Measurements from ENCODE around the gene ITPK1.

ITPK1 gene

GRCh38 chr14:93095742-93096510 is 19.8 kb downstream of the ITPK1 start:
- ATAC-seq = no peak
- no peak for TF ChIP-seq SNAI2 (CRISPR knock-in tag; IDR thresholded peaks at IDR 0.05)
- peak; percentile 61 for TF ChIP-seq TSHZ2 (CRISPR knock-in tag; IDR thresholded peaks at IDR 0.05)

- ATAC-seq = no peak
- TF ChIP-seq ZNF8 (CRISPR knock-in tag; IDR thresholded peaks at IDR 0.05) = no peak
- no peak for TF ChIP-seq ISL1 (CRISPR knock-in tag; IDR thresholded peaks at IDR 0.05)
- no peak for TF ChIP-seq POU6F1 (CRISPR knock-in tag; IDR thresholded peaks at IDR 0.05; ENCODE audit: borderline replicate concordance, low read depth)
- no peak for TF ChIP-seq GLIS3 (CRISPR knock-in tag; IDR thresholded peaks at IDR 0.05)
- no peak for TF ChIP-seq CSRNP3 (CRISPR knock-in tag; IDR thresholded peaks at IDR 0.05)
- no peak for TF ChIP-seq RARB (CRISPR knock-in tag; IDR thresholded peaks at IDR 0.05)
- TF ChIP-seq ZC3H10 (CRISPR knock-in tag; IDR thresholded peaks at IDR 0.05) = no peak
- no peak for TF ChIP-seq TCF4 (CRISPR knock-in tag; IDR thresholded peaks at IDR 0.05; ENCODE audit: borderline replicate concordance)
- TF ChIP-seq ZNF70 (CRISPR knock-in tag; IDR thresholded peaks at IDR 0.05) = no peak
- no peak for TF ChIP-seq ZFP3 (CRISPR knock-in tag; IDR thresholded peaks at IDR 0.05)
- no peak for TF ChIP-seq BACH2 (CRISPR knock-in tag; IDR thresholded peaks at IDR 0.05; ENCODE audit: borderline replicate concordance)
- no peak for TF ChIP-seq ZNF565 (CRISPR knock-in tag; conservative IDR thresholded peaks at IDR 0.05; ENCODE audit: low read depth)
- no peak for TF ChIP-seq ARNTL (CRISPR knock-in tag; IDR thresholded peaks at IDR 0.05; ENCODE audit: borderline replicate concordance, low read depth)
- no peak for TF ChIP-seq CREB5 (CRISPR knock-in tag; IDR thresholded peaks at IDR 0.05; ENCODE audit: low read depth)
- no peak for TF ChIP-seq OSR1 (CRISPR knock-in tag; IDR thresholded peaks at IDR 0.05)
- no peak for TF ChIP-seq ESRRG (CRISPR knock-in tag; IDR thresholded peaks at IDR 0.05)
Measured at GRCh38 chr14:93094121-93094918, 21.4 kb downstream of the ITPK1 start.

- no peak for ATAC-seq
- no peak for TF ChIP-seq ZNF565 (CRISPR knock-in tag; conservative IDR thresholded peaks at IDR 0.05; ENCODE audit: low read depth)
- TF ChIP-seq ESRRG (CRISPR knock-in tag; IDR thresholded peaks at IDR 0.05) = no peak
- TF ChIP-seq RARB (CRISPR knock-in tag; IDR thresholded peaks at IDR 0.05) = no peak
- TF ChIP-seq ARNTL (CRISPR knock-in tag; IDR thresholded peaks at IDR 0.05; ENCODE audit: borderline replicate concordance, low read depth) = no peak
- no peak for TF ChIP-seq CREB5 (CRISPR knock-in tag; IDR thresholded peaks at IDR 0.05; ENCODE audit: low read depth)
- no peak for TF ChIP-seq CSDC2 (CRISPR knock-in tag; IDR thresholded peaks at IDR 0.05)
- TF ChIP-seq BACH2 (CRISPR knock-in tag; IDR thresholded peaks at IDR 0.05; ENCODE audit: borderline replicate concordance) = no peak
- TF ChIP-seq PPARA (CRISPR knock-in tag; IDR thresholded peaks at IDR 0.05; ENCODE audit: borderline replicate concordance) = no peak
- TF ChIP-seq POU6F1 (CRISPR knock-in tag; IDR thresholded peaks at IDR 0.05; ENCODE audit: borderline replicate concordance, low read depth) = no peak
- no peak for TF ChIP-seq TOX (CRISPR knock-in tag; IDR thresholded peaks at IDR 0.05; ENCODE audit: borderline replicate concordance)
Measured at GRCh38 chr14:93092606-93093556, 22.8 kb downstream of the ITPK1 start.
